MCF 10A (cell line): ENCODE results near the gene CRYL1. TPM values are rescaled to one million over a fixed set of nuclear protein-coding genes. Genes with fewer than 3 reads are reported as not detected.

ENCODE experiments used
- BruUV-seq: library from RNA; stranded (reverse); fragments of 400-500 nt; replicated peaks from 2 replicates; lab custom pipeline; 2021; lab: Mats Ljungman, UMichigan
- CTCF ChIA-PET: fragments of 300-600 bp; sonication (Branson Sonifier 250); formaldehyde crosslinking; extraction: SDS; loops from one replicate; lab custom pipeline; 2021; ENCODE audit warnings: antibody characterized with exemption, inconsistent platforms; lab: Yijun Ruan, JAX
- POLR2A ChIA-PET: fragments of 300-600, 350-650 bp; sonication (Branson Sonifier 250); formaldehyde crosslinking; extraction: SDS; loops from one replicate; lab custom pipeline; 2020; ENCODE audit warnings: antibody characterized with exemption, inconsistent platforms; lab: Yijun Ruan, JAX
- DNase-seq: peaks from one replicate; pipeline ENCODE4 v3.0.0-alpha.2; 2018; ENCODE audit not compliant: unreplicated experiment
- H3K27ac Mint-ChIP-seq: one replicate; pipeline ENCODE4 v1.8.0; 2022; ENCODE audit warnings: mild to moderate bottlenecking, low read depth, mixed read lengths; ENCODE audit not compliant: unreplicated experiment
- H3K27me3 Mint-ChIP-seq: one replicate; pipeline ENCODE4 v1.8.0; 2022; ENCODE audit warnings: mixed read lengths; ENCODE audit not compliant: insufficient read depth, unreplicated experiment
- H3K36me3 Mint-ChIP-seq: one replicate; pipeline ENCODE4 v1.8.0; 2022; ENCODE audit warnings: mild to moderate bottlenecking, moderate library complexity, mixed read lengths; ENCODE audit not compliant: insufficient read depth, unreplicated experiment
- H3K4me1 Mint-ChIP-seq: one replicate; pipeline ENCODE4 v1.8.0; 2022; ENCODE audit warnings: mixed read lengths; ENCODE audit not compliant: insufficient read depth, unreplicated experiment
- H3K4me3 Mint-ChIP-seq: one replicate; pipeline ENCODE4 v1.8.0; 2022; ENCODE audit warnings: mild to moderate bottlenecking, moderate library complexity, mixed read lengths; ENCODE audit not compliant: unreplicated experiment
- H3K9me3 Mint-ChIP-seq: one replicate; pipeline ENCODE4 v1.8.0; 2022; ENCODE audit warnings: mixed read lengths; ENCODE audit not compliant: unreplicated experiment
- intact Hi-C: fragments of 100-400 bp; cut with micrococcal nuclease; formaldehyde crosslinking; loops from 2 replicates; pipeline ENCODE4 v1.14.1; 2022
- total RNA-seq: library from RNA; stranded (reverse); gene quantifications from 2 replicates; pipeline ENCODE4 v1.2.3, GENCODE V29; 2022
- TF ChIP-seq, protein P1 (sequence below): fragments of 200-600 bp; IDR thresholded peaks from one replicate; pipeline ENCODE4 v1.8.0; 2022; ENCODE audit warnings: antibody characterized with exemption, mild to moderate bottlenecking; ENCODE audit not compliant: unreplicated experiment

Gene CRYL1
- total RNA-seq, 1 experiment from 2014 or later, result 15.1 TPM

DNA sequence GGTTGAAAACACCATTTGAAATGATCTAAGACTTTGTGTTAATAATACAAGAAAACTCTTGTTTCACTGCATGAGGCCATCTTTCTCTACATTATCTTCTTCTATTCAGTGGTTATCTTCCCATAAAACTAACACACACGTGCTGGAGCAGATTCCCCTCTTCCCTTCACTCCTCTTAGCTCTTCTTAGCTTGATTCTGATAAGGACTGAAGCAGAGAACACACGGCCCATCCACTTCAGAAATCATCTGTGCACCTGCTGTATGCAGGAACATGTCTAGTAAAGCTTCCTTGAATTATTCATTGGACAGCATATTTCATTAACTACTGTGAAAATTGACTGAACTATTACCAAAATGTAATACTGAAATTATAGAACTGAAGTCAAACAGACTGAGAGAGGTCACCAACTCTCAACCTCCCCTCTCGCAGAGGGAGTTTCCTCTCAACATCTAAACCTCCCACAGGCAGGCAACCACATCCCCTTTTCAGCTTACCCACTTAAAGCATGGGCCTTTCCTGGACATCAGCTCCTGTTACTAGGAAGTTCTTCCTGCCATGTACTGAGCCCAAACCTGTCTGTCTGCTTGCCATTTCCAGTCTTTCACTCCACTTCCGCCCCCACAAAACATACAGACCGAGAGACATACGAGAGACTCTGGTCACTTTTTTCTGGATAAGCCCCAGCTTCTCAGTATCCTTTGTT, 113.9 kb downstream of the CRYL1 start:
- ChIA-PET CTCF (interaction anchor here (0.6 kb wide), 1 partner anchor 184 kb away, joined by 3 read pairs; no protein-coding TSS in a partner anchor), POLR2A (interaction anchor here (0.6 to 0.9 kb wide), 2 partner anchors 220 to 484 kb away, joined by 3 to 4 read pairs; no protein-coding TSS in a partner anchor)
- no peaks in the 10 kb centered on the region for H3K27me3 Mint-ChIP-seq
- no peak overlapping the region for H3K4me3 Mint-ChIP-seq
- H3K9me3 Mint-ChIP-seq, result no peaks in the 10 kb centered on the region
- peaks cover 5% of the 10 kb centered on the region for H3K4me1 Mint-ChIP-seq
- H3K36me3 Mint-ChIP-seq, result peaks cover 6% of the 10 kb centered on the region
- TF ChIP-seq, protein P1, sequence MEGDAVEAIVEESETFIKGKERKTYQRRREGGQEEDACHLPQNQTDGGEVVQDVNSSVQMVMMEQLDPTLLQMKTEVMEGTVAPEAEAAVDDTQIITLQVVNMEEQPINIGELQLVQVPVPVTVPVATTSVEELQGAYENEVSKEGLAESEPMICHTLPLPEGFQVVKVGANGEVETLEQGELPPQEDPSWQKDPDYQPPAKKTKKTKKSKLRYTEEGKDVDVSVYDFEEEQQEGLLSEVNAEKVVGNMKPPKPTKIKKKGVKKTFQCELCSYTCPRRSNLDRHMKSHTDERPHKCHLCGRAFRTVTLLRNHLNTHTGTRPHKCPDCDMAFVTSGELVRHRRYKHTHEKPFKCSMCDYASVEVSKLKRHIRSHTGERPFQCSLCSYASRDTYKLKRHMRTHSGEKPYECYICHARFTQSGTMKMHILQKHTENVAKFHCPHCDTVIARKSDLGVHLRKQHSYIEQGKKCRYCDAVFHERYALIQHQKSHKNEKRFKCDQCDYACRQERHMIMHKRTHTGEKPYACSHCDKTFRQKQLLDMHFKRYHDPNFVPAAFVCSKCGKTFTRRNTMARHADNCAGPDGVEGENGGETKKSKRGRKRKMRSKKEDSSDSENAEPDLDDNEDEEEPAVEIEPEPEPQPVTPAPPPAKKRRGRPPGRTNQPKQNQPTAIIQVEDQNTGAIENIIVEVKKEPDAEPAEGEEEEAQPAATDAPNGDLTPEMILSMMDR, result no peak
- no TSS peak for BruUV-seq
- intact Hi-C loops, result no loop called here
- no peak overlapping the region for H3K27ac Mint-ChIP-seq
- DNase-seq, result no peak

- BruUV-seq, result no TSS peak
- CTCF ChIA-PET, result interaction anchor here (0.9 kb wide), 1 partner anchor 11 kb away, joined by 3 read pairs; no protein-coding TSS in a partner anchor
- Mint-ChIP-seq H3K4me1 (peaks cover 5% of the 10 kb centered on the region), H3K4me3 (no peak overlapping the region), H3K27me3 (no peaks in the 10 kb centered on the region), H3K27ac (no peak overlapping the region), H3K9me3 (no peaks in the 10 kb centered on the region), H3K36me3 (peaks cover 9% of the 10 kb centered on the region)
- TF ChIP-seq, protein P1, result no peak
- no peak for DNase-seq
- POLR2A ChIA-PET, result interaction anchor here (0.8 kb wide), 1 partner anchor 9 kb away, joined by 3 read pairs; no protein-coding TSS in a partner anchor
- intact Hi-C loops, result no loop called here
Measured at GRCh38 chr13:20410726-20411125, 114.9 kb downstream of the CRYL1 start.

DNA sequence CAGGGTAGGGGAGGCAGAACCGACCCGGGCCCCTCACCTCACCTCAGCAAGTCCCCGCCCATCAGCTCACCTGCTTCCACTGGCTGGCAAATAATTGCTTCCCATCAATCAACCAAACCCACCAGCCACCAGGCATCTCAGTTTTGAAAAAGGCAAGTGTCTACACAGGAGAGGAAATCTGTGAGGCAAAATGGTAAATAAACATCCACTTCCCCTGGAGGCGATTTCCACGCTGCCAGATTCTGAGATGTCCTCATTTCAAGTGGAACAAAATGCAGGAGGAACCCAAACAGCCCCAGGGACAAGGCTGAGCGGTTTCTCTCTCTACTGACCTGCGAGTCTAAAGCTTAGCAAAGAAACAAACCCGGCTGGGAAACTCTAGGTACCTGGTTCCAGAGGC, 117.5 kb downstream of the CRYL1 start:
- H3K36me3 Mint-ChIP-seq, result peaks cover 5% of the 10 kb centered on the region
- no peaks in the 10 kb centered on the region for H3K27me3 Mint-ChIP-seq
- DNase-seq, result no peak
- H3K9me3 Mint-ChIP-seq, result no peaks in the 10 kb centered on the region
- ChIA-PET CTCF (interaction anchor here (0.5 kb wide), 1 partner anchor 17 kb away, joined by 4 read pairs; no protein-coding TSS in a partner anchor), POLR2A (interaction anchor here (0.5 kb wide), 1 partner anchor 12 kb away, joined by 3 read pairs; no protein-coding TSS in a partner anchor)
- peaks cover 5% of the 10 kb centered on the region for H3K4me1 Mint-ChIP-seq
- TF ChIP-seq, protein P1, result no peak
- intact Hi-C loops, result no loop called here
- no peak overlapping the region for H3K4me3 Mint-ChIP-seq
- no TSS peak for BruUV-seq
- H3K27ac Mint-ChIP-seq, result no peak overlapping the region

DNA sequence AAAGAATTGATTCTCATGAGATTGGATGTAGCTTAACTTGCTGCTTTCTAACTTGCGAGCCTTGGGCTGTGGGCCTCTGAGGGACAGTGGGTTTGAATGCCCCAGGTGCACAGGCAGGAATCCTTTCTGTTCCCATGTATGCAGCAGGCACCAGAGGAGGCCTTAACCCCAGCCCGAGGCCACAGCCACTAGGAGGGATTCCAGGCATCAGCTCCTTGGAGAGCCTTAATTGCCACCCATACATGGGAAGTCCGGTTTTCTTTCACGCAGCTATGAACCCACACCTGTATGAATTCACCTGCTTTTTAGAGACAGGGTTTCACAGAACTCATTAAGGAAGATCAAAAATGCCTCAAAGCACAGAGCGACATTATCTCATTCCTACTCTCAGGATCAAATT, 117.9 kb downstream of the CRYL1 start:
- no peak overlapping the region for H3K4me3 Mint-ChIP-seq
- ChIA-PET CTCF (no interaction called here), POLR2A (no interaction called here)
- no TSS peak for BruUV-seq
- H3K27me3 Mint-ChIP-seq, result no peaks in the 10 kb centered on the region
- no peak overlapping the region for H3K27ac Mint-ChIP-seq
- peaks cover 1% of the 10 kb centered on the region for H3K4me1 Mint-ChIP-seq
- DNase-seq, result no peak
- intact Hi-C loops, result no loop called here
- no peaks in the 10 kb centered on the region for H3K9me3 Mint-ChIP-seq
- TF ChIP-seq, protein P1, result no peak
- peaks cover 5% of the 10 kb centered on the region for H3K36me3 Mint-ChIP-seq
